Measurements from ENCODE around the gene SLCO4A1.
"Not testable (repeated sequence)": the region's sequence is repeated elsewhere in the genome, so short reads cannot be mapped to it uniquely, and the experiment has no call there.

The SLCO4A1 gene

DNA sequence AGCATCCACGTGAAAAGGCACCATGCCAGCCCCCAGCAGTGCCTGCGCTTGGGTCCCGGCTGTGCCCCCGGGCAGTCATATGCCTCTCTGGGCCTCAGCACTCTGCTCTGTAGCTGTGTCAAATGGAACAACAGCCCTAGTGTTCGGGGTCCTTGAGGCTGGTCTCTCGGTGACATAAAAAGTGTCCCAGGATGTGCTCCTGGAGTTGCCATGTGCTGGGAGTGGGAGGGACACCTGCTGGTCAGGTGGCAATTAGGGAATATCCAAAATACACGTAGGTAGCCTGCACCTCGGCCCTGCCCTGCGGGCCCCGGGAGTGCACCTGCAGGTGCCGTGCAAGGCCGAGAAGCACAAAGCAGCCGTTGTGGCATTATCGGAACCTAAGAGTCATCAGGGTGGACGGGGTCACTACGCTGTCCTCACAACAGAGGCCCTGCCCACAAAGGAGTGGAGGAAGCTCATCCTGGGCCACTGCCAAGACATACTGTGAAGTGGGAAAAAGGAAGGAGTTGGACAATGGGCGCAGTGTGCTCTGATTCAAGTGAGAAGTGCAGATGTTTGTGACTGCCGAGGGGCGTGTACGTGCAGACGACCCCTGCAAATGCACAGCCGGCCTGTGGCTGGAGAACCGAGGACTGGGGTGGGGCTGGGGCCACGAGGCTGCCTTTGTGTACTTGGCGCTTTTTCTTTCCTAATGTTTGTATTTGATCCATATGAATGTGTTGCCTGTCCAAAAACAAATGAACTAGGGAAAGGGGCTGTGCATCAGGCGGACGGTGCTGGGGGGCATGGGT is 24.6 kb downstream of the SLCO4A1 start:
- peak; percentile 96 for DNase-seq (ENCODE audit: low spot score)

DNA sequence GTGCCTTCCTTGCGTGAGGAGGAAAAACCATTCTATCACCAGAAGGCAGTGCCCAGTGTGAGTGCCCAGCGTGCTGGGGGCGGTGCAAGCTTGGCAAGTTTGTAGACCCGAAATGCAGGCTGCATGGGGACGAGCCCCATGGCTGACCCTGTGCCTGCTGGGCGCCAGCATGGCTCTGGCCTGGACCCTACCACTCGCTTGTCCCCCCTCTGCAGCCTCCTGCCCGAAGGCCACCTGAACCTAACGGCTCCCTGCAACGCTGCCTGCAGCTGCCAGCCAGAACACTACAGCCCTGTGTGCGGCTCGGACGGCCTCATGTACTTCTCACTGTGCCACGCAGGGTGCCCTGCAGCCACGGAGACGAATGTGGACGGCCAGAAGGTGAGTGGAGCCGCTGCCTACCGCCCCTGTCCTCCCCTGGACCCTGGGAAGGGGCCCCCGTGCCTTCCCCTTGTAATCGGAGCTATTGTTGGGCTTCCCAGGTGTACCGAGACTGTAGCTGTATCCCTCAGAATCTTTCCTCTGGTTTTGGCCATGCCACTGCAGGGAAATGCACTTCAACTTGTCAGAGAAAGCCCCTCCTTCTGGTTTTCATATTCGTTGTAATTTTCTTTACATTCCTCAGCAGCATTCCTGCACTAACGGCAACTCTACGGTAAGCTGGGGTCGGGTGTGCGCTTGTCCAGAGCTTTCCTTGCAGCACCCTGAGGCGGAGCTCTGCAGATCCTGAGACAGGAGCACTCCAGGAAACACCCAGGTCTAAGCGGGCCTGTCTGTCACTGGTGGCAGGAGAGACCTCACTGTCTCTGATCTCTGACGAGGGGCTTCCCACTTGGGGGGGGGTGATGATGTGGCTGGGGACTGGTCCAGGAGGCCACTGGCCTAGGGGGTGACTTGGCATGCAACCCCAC is 25.5 kb downstream of the SLCO4A1 start:
- no peak for DNase-seq (ENCODE audit: low spot score)

GRCh38 chr20:62668441-62669027 is 26.2 kb downstream of the SLCO4A1 start:
- peak; percentile 88 for DNase-seq (ENCODE audit: low spot score)

DNA sequence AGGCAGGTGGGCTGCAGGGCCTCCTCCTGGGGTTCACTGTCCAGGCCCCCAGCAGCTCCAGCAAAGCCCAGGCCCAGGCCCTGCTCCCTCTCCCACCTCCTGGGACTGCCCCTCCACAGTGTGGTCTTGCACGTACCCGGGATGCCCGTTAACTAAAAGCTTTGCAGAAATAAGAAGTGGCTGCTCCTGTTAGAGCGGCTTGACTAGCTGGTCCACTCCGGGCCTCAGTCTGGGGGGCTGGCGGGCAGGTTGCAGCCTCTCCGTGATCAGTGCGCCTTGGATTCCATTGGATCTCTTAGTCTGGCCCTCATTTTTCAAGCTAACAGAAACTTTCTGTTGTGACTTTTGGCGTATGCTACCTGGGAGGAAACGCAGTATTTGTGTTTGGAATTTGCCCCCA is 26.9 kb downstream of the SLCO4A1 start:
- no peak for DNase-seq (ENCODE audit: low spot score)

GRCh38 chr20:62670156-62670555 is 27.9 kb downstream of the SLCO4A1 start:
- DNase-seq (ENCODE audit: low spot score), result no peak

DNA sequence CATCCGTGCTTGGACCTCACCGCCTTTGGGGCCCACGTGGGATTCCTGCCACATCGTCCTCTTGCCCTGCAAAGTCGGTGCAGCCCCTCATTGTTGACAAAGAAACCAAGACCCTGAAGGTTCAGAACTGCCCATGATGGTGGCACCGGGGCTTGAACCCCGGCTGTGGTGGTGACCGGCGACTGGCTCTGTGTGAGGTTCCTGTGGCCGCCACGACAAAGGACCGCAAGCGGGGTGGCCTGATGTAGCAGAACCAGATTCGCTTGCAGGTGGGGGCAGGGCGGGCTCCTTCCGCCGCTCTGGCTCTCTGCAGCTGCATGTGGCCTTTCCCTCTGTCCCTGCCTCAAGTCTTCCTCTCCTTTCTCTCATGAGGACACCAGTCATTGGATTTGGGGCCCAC is 28.7 kb downstream of the SLCO4A1 start:
- no peak for DNase-seq (ENCODE audit: low spot score)

DNA sequence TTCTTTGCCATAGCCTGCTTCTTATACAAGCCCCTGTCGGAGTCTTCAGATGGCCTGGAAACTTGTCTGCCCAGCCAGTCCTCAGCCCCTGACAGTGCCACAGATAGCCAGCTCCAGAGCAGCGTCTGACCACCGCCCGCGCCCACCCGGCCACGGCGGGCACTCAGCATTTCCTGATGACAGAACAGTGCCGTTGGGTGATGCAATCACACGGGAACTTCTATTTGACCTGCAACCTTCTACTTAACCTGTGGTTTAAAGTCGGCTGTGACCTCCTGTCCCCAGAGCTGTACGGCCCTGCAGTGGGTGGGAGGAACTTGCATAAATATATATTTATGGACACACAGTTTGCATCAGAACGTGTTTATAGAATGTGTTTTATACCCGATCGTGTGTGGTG is 29.5 kb downstream of the SLCO4A1 start:
- DNase-seq (ENCODE audit: low spot score), result no peak

DNA sequence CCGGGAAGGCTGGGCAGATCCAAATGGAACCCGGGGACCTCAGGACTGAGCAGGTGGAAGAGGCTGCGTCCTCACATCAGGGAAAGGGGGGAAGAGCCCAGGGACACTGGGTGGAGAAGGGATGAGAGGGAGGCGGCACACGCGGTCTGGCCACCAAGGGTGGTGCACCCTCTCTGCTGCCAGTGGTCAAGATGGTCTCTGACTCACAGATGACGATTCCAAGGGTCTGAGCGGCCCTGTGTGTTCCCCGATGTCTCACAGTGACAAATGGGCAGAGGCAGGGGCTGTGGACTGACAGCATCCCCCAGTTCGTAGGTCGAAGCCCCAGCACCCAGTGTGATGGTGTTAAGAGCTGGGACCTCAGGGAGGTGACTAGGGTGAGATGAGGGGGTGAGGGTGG is 32.1 kb downstream of the SLCO4A1 start:
- DNase-seq (ENCODE audit: low spot score), result no peak

- no peak for DNase-seq (ENCODE audit: low spot score)
Measured at GRCh38 chr20:62675156-62675876, 33.0 kb downstream of the SLCO4A1 start.

- no peak for DNase-seq (ENCODE audit: low spot score)
Measured at GRCh38 chr20:62675877-62676260, 33.6 kb downstream of the SLCO4A1 start.

GRCh38 chr20:62676976-62677375 is 34.7 kb downstream of the SLCO4A1 start:
- DNase-seq (ENCODE audit: low spot score), result no peak

DNA sequence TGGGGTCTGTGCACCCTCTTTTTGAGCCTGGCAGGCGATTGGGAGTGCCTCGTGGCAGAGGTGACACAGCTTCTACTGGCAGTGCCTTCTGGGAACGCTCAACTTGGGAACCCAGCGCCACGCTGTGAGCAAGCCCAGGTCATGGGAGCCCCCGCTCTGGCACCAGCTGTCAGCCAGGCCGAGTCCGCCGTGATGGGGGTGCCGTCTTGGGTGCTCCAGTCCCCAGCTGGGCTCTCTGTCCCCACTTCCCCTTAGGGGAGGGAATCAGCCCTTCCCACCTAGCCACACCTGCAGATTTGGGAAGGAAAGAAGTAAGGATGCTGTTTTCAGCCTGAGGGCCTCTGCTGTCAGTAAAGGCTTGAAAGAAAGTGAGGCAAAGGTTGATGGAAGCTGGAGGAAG is 35.4 kb downstream of the SLCO4A1 start:
- no peak for DNase-seq (ENCODE audit: low spot score)

GRCh38 chr20:62678553-62678952 is 36.2 kb downstream of the SLCO4A1 start:
- no peak for DNase-seq (ENCODE audit: low spot score)

DNA sequence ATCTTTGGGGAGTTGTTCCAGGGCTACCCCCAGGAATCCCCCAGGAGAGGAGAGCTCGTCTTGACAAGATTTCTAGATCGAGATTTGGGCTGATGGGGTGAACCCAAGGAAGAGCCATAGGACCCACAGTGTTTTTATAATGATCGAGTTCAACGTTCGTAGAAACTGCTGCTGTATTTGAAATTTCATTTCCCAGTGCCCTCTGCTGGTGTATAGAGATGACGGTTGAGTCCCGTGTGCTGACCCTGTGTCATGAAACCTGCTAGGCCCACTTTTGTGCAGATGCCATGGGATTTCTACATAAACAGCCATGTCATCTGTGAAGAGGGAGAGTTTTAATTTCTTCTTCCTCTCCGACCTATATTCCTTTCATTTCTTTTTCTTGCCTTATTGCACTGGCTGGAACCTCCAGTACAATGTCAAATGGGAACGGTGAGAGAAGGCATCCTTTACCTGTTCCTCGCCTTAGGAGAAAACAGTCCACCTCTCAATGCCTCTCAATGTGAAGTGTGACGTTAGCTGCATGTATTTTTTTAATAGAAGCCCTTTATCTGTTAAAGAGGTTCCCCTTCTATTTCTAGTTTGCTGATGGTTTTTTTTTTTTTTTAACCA is 37.8 kb downstream of the SLCO4A1 start:
- no peak for DNase-seq (ENCODE audit: low spot score)

- DNase-seq (ENCODE audit: low spot score), result no peak
Measured at GRCh38 chr20:62682912-62683517, 40.7 kb downstream of the SLCO4A1 start.

DNA sequence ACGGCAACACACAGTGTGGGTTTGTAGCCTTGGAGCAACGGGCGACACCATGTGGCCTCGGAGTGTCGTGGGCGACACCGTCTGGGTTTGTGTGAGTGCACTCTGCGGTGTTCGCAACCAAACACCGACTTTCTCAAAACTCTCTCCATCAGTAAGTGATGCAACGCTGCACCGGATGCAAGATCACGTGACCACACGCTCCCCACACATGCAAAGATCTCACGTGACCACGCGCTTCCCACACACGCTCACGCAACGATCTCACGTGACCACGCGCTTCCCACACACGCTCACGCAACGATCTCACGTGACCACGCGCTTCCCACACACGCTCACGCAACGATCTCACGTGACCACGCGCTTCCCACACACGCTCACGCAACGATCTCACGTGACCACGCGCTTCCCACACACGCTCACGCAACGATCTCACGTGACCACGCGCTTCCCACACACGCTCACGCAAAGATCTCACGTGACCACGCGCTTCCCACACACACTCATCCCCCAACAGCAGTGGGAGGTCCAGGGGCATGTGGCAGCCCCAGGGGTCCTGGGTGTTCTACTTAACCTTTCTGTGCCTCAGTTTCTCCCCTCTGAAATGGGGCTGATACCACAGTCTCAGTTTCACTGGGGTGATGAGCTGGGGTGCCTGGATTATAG is 41.5 kb downstream of the SLCO4A1 start:
- DNase-seq (ENCODE audit: low spot score), result not testable (repeated sequence)

- no peak for DNase-seq (ENCODE audit: low spot score)
Measured at GRCh38 chr20:62684981-62685380, 42.7 kb downstream of the SLCO4A1 start.

- peak; percentile 94 for DNase-seq (ENCODE audit: low spot score)
Measured at GRCh38 chr20:62685781-62686555, 43.7 kb downstream of the SLCO4A1 start.

- DNase-seq (ENCODE audit: low spot score), result no peak
Measured at GRCh38 chr20:62686869-62687830, 44.8 kb downstream of the SLCO4A1 start.

Data from SW480 (cell line).